AG08395 (cell line): Measurements from ENCODE around the gene TCAIM.
A peak's percentile ranks its signal among the peaks of the same experiment; 100 is the strongest.

Experiments
- DNase-seq: peaks from one replicate; pipeline ENCODE4 v3.0.0; 2012; ENCODE audit warnings: mixed read lengths, low spot score

The TCAIM gene

GRCh38 chr3:44338010-44338827 lies at the start of gene TCAIM:
Gene TCAIM (plus strand): TSS chr3:44338766. CDS start chr3:44354783, 16,017 bp downstream.
- peak; percentile 99 for DNase-seq

- no peak for DNase-seq
These were observed 48.6 kb upstream of the TCAIM start for GRCh38 chr3:44289882-44290462.

- no peak for DNase-seq
These were observed 46.3 kb upstream of the TCAIM start for GRCh38 chr3:44292276-44292675.

GRCh38 chr3:44292947-44293346 lies 45.6 kb upstream of the TCAIM start:
- DNase-seq = no peak

- no peak for DNase-seq
These were observed 41.3 kb upstream of the TCAIM start for GRCh38 chr3:44297255-44297654.

GRCh38 chr3:44301746-44302145 lies 36.8 kb upstream of the TCAIM start:
- no peak for DNase-seq

GRCh38 chr3:44309500-44309899 lies 29.1 kb upstream of the TCAIM start:
- DNase-seq = no peak

GRCh38 chr3:44318891-44319311 lies 19.7 kb upstream of the TCAIM start:
- DNase-seq = no peak

- DNase-seq = no peak
These were observed 17.2 kb upstream of the TCAIM start for GRCh38 chr3:44321335-44321734.

- DNase-seq = peak; percentile 51
These were observed 15.1 kb upstream of the TCAIM start for GRCh38 chr3:44323341-44323955.

- DNase-seq = no peak
These were observed 14.0 kb upstream of the TCAIM start for GRCh38 chr3:44324584-44324983.

- DNase-seq = no peak
These were observed 12.5 kb upstream of the TCAIM start for GRCh38 chr3:44326019-44326418.

GRCh38 chr3:44326515-44326914 lies 12.1 kb upstream of the TCAIM start:
- no peak for DNase-seq

- DNase-seq = no peak
These were observed 8.6 kb upstream of the TCAIM start for GRCh38 chr3:44329946-44330345.

GRCh38 chr3:44330444-44330843 lies 8.1 kb upstream of the TCAIM start:
- no peak for DNase-seq

- DNase-seq = no peak
These were observed 4.2 kb upstream of the TCAIM start for GRCh38 chr3:44334326-44334725.

GRCh38 chr3:44337248-44337785 lies 1.2 kb upstream of the TCAIM start:
- no peak for DNase-seq

GRCh38 chr3:44338828-44339127 lies 212 bp downstream of the TCAIM start:
- no peak for DNase-seq

GRCh38 chr3:44339181-44340057 lies 853 bp downstream of the TCAIM start:
- DNase-seq = no peak

GRCh38 chr3:44340058-44340395 lies 1.5 kb downstream of the TCAIM start:
- DNase-seq = no peak

- DNase-seq = peak; percentile 32
These were observed 3.7 kb downstream of the TCAIM start for GRCh38 chr3:44342176-44342790.

GRCh38 chr3:44343421-44343820 lies 4.9 kb downstream of the TCAIM start:
- DNase-seq = no peak
